SHP77 treated with DMSO at 0.1 percent for 48 hours (cell line): ENCODE measurements around the gene PRRC1.

Experiments
- DNase-seq: peaks from one replicate; lab custom pipeline; 2025; lab: John Stamatoyannopoulos, UW

The PRRC1 gene

DNA sequence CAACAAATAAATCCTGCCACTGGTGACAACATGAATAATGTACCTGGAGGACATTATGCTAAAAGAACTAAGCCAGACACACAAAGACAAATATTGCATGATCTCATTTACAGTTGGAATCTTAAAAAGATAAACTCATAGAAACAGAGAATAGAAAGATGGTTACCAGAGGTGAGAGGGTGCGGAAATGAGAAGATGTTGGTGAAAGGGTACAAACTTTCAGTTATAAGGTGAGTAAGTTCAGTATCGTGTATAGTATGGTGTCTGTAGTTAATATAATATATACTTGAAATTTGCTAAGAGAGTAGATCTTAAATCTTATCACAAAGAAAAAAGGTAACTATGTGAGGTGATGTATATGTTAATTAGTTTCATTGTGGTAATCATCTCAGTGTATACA is 63.3 kb downstream of the PRRC1 start:
- no peak for DNase-seq

DNA sequence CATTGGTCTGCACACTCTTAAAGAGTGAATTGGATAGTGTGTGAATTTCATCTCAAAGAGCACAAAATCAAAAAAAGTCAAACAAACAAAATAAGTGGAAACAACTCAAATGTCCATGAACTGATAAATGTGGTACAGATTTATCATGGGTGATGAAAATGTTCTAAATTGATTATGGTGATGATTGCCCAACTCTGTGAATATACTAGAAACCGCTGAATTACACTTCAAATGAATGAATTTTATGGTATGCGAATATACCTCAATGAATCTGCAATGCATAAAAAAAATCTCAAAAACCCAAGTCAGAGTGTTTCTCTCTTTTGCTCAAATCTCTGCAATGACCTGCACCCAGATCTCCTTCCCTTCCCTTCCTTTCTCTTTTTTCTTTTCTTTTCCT is 64.0 kb downstream of the PRRC1 start:
- no peak for DNase-seq

DNA sequence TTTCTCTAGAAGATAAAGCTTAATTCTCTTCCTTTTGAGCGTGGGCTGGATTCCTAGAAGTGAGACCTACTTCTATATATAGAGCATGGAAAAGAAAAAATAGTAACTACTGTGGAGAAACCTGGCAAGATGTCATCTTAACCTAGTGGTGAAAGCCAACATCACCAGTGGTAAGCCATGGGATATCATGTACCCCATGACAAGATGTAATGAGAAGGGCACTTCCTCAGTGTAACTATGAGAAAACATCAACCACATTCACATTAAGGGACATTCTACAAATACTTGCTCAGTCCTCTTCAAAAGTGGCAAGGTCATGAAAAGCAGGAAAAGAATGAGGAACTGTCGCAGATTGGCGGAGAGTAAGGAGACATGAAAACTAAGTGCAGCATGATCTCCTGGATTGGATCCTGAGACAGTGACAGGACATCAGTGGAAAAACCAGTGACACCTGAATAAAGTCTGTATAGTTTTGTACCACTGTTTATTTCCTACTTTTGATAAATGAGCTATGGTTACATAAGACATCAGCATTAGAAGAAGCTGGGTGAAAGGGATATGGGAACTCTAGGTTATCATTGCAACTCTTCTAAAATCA is 65.4 kb downstream of the PRRC1 start:
- no peak for DNase-seq

DNA sequence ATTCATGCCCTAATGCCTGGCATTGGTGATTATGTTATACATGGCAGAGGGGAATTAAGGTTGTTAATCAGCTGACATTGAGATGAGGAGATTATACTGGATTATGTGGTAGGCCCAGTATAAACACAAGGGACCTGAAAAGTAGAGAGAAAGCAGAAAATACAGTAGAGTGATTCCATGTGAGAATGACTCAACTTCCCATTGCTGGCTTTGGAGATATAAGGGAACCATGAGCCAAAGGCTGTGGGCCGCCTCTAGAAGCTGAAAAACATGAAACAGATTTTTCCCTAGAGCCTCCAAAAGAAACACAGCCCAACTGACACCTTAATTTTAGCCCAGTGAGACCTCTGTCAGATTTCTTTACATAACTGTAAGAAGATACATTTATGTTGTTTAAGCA is 66.4 kb downstream of the PRRC1 start:
- DNase-seq, result no peak

DNA sequence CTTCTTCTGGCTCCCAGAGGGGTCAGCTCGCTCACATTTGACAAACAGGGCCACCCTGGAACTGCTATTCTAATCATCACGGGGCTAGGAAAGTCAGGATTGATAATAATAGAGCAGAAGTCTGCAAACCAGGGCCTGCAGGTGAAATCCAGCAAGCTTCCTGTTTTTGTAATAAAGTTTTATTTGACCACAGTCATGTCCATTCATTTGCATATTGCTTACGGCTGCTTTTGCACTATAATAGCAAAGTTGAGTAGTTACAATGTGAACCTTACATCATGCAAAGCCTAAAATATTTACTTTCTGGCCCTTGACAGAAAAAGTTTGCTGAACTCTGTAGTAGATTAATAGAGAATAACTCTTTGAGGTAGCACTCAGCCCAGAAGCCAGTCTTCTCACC is 68.2 kb downstream of the PRRC1 start:
- no peak for DNase-seq

DNA sequence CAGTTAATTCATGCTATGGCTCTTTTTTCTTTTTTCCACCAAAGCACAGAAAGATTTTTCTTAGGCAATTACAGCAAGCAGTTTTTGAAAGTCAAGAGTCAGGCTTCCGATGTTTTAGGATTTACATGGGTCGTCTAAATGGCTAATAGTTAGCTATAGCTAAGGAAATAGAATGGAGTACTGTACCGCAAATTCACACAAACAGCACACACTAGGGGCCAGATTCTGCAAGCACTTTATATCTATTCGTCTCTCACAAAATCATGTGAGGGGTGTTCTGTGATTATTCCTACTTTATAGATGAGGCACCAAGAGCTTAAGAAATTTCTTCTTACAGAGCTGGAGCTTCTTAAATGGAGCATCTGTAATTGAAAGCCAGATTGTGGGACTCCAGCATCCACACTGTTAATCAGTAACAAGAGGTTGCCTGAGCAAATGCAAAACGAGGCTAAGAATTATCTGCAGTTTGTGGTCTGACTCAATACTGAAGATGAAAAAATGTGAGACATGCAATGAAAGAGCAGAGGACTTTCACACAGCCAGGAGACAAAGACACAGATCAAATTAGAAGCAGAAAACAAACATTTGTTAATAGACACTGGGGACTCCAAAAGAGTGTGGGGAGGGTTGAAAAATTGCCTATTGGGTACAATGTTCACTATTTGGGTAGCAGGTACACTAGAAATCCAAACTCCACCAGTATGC is 68.8 kb downstream of the PRRC1 start:
- DNase-seq, result no peak

DNA sequence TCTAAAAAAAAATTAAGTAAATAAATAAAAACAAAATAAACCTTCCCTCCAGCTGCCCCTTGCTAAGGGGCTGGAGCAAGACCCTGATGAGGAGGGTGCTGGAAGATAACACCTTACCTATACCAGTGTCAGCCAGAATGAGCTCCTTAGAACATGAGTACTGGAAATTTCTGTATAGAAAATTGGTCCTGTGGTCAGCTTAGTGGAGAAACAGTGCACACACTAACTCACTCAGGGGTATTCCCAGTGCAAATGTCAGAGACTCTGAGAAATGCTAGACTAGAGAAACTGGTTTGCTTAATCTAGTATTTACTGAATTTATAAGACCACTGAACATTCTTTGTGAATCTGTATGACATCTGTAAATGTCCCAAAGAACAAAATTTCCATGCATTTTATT is 69.4 kb downstream of the PRRC1 start:
- no peak for DNase-seq

DNA sequence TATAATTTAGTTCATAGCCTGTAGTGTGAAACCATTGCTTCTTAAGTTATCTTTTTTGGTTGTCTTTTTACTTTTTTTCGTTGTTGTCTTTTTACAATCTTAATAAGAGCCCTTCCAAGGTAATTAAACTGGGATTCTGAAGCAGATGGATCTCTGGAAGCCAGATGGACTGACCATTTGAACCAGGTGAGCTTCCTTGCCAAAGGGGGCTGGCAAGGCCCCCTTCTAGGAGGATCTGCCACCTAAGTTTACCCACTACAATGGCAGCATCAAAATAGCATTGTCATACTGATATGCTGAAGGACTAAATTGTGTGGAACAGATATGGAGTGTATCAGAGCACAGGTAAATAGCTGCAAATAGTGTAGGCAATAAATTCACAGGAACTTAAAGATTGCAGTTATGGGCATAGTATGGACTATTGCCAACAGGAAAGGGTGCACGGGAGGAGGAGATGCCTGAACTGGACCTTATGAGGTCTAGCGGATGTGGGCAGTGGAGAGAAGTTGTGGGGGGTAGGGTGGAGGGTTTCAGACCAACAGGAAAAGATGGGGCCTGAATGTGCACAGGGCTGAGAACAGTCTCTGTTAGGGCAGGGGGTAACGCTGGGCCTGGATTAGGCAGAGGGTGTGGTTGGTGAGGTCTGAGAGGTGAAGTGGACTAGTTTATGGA is 69.9 kb downstream of the PRRC1 start:
- no peak for DNase-seq

DNA sequence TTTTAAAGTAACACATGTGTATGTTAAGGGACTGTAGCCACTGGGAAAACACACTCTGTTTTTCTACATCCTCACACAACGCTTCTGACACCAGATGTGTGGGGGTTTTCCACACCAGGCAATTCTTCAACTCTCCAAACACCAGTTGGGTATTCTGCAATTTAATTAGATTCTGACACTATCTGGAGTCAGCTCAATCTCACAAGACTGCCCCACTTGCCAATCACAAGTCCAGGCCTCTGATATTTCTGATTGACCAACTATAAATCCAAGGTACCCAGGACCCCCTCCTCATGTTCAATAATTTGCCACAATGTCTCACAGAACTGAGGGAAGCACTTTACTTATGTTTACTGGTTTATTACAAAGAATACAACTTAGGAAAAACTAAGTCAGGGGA is 70.9 kb downstream of the PRRC1 start:
- DNase-seq, result no peak

DNA sequence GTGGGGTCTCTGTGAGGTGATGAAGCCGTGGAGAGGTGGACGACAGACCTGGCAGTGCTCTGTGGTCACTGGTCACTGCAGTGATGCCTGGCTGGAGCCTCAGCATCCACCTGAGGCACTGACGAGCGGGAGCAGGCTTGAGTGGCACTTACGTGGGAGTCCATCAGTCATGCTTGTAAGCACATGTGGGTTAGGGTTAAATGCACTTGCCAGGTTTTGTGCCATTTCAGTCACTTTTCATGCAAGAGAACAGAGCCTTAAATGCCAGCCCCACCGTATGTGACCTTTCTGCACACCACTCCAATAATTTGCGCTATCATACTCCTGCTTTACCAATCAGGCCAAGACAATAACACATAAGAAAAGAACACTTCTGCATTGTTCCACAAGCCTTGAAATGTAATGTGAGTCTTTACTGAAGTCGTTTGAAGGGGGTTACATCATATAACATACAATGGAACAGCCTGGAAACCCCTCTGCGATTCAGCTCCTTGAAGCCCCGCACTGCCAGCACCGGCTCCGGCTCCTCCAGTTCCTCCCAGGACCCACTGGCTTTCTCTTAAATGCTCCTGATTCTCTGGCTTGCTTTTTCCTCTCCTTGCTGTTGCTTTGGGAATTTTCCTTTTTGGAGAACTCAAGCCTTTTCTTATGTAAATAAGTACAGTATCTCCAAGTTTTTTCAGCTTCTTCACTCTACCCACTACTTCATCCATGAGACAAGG is 72.0 kb downstream of the PRRC1 start:
- no peak for DNase-seq

DNA sequence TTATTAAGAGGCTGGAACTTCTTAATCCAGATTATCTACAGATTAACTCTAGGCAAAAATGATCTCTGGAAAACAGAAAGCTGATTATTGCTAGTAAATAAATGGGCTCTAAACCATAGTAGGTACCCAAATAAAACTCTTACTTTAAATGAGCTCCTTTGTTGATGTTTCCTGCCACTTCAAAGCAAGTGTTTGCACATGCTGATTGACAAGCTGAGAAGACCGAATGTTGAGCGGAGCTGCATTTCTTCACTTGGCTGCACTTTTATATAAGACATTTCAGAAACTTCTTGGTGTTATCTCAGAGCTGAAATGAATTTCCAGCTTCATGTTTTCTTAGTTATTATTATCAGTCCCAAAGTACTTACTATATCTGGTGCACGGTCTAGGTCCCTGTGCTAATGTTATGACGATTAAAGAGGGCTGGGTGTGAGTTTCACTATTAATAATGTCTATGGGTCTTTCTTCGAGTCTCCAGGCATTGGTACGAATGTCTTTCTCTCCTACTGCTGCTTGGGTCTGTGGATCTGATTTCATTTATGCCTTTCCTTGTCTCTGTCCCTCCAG is 72.8 kb downstream of the PRRC1 start:
- no peak for DNase-seq

DNA sequence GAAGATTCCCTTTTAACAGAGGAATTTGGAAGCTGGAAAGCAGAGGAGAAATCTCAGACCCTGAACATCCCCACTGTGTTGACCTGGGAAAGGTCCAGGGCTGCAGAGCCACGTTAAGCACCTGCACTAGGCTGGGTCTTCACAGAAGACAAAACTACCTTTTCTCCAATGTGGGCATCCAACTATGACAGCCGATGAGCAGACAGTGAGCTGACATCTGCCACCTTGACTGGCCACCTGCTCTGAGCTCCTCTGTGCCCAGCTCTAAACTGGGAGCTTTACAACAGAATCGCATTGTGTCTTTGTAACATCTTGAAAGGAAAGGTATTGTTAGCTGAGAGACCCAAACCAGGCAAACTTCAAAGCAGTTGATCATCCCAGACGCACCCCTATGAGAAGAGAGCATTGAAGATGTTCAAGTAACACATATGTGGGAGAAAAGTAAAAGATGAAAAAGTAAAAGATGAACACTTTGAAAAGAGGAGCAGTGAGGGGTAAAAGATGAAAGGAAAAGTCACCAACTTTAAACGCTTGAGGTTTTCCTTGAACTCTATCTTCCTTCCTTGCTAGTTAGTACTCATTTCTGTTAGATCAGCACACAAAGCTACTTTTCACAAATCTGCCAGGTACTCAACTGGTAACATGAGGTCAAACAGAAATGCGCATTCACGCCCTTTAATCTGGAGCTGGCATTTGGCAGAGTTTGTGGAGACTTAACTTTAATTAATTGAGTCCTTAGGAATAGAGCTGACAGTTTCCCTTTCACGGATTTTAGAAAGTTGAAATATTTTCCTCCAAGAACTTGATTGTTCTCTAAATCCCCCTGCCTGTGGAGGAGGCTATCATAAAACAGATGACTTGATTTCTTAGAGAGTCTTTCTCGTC is 78.3 kb downstream of the PRRC1 start:
- no peak for DNase-seq

DNA sequence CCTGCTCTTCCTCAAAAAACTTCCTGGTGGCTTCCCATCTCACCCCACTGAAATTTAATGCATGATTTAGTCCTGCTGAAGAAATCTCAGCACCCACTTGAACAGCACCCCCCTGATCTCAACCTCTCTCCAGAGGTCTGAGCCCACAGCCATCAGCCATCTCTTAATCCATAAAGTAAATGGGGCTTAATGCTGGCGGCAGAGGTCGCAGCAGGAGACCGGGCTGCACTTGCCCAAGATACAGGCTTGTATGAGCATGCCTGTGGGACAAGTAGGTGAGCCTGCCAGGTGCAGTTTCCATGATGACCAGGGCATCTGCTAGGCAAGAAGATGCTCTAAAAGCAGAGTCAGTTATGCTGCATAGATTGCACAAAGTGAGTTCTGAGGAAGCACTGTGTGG is 79.1 kb downstream of the PRRC1 start:
- no peak for DNase-seq

DNA sequence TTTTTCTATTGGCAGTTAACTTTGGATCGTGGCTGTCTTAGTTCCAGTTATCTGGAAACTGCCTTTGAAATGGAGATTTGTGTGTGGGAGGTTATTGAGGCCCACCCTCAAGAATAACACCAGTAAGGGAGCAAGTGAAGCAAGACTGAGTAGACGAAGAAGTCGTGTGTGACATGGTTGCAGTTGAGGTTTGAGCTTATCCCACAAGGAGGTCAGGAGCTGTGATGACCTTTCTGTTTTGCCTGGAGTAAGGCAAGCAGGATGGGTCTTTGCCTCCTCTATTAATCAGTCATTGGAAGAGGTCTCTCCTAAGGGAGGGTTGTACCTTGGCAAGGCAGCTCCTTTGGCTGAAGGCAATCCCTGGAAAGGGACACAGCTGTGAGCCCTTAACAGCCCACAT is 81.9 kb downstream of the PRRC1 start:
- DNase-seq, result no peak

DNA sequence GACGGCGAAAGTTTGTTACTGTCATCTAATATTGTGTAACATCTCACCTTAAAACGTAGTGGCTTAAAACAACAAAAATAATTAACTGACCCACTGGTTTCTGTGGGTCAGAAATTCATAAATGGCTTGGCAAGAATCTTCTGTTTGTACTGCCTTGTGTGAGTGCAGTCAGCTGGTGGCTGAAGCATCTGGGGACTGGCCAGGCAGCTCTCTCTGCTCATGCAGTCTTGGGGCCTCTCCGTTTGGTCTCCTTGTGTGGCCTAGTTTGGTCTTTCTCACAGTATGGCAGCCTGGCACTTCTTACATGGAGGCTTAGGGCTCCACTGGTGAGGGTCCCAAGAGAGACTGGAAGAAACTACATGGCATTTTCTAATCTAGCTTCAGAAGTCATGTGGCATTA is 82.4 kb downstream of the PRRC1 start:
- no peak for DNase-seq

DNA sequence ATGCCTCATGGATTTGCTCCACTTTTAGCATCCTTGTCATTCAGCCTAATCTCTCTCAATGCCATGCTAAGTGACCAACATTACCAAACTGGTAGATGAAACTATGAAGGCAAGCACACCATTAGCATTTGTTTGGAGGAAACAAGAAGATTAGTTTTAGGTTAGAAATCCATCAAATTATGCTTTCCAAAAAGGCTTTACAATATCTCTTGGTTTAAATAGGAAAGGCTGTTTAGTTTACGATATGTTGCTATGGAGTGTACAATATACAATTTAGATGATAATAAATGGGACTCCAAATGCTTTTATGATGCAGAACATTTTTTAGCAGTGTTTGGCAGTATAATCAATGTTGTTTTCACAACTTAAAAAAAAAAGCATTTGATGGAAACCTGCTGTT is 83.7 kb downstream of the PRRC1 start:
- DNase-seq, result no peak

DNA sequence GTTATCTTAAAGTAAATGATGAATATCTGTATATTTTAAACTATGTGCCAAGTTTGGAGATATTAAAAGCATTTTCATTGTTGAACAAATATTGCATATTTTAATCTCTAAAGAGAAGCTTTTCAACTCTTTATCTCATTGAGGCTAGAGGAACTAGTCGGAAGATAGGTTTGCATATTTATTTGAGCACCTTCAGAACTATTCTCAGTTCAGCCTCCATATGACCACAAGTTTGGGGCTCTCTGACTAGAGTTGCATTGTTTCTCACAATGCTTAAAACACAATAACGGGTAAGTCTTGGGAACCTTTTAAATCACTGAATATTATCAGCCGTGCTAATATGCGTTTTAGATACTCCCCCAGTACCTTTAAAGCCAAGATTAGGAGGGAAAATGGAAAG is 84.2 kb downstream of the PRRC1 start:
- DNase-seq, result no peak

DNA sequence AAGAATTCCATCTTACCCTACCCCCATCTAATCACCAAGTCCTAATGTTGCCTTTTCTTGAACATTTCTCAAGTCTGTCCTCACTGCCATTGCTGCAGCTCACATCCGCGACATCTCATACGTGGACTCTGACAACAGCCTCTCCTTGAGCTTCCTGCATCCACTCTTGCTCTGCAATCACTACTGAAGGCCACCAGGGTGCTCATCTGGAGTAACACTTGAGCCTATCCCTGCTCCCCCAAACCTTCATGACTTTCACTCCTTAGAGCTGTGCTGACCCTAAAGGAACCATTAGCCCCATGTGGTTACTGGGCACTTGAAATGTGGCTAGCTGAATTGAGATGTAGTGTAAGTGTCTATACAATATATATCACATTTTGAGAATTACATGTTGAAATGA is 85.0 kb downstream of the PRRC1 start:
- no peak for DNase-seq

DNA sequence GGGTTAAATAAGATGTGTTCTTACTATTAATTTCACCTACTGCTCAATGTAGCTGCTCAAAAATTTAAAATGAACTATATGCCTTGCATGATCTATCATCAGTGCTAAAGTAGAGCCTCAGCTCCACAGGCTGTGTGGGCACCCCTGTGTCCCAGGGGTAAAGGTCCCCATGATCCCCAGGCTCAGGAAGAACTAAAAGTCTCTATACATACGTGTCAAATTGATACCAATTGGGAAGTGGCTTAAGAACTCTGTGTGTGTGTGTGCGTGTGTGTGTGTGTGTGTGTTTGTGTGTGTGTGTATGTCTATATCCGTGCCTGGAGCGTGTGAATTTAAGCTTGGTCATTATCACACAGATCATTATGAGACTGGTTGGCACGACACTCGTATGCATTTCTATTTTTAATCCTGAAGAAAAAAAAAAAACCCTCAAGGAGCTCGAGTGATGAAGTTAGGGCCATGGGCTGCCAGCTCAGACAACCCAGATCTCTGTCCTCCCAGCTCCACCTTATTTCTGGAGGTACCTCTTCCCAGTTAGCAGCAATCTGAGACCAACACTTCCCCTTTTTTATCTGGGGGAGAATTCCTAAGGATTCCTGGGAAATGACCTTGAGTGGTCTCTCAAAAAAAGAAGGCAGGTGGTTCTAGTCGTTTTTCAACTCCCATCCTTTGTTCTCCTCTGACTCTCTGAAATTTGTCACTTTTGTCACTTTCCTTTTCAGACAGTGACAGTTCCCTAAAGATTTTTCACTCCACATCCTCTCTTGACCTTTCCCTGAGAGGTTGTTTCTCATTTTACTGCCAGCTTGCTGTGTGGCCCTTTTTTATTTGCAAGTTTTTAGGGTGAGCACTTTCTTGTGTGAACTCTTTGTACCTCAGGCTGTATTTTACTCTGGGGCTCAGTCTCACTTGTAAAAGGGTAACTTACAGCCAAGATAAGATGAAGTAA is 85.7 kb downstream of the PRRC1 start:
- no peak for DNase-seq
